Effector CD4-positive, alpha-beta T cell (primary cell): Measurements from ENCODE around the gene CENPV.
"Not testable (repeated sequence)": the region's sequence is repeated elsewhere in the genome, so short reads cannot be mapped to it uniquely, and the experiment has no call there.

Experiments
- DNase-seq: peaks from one replicate; pipeline ENCODE4 v3.0.0-alpha.2; 2020

The CENPV gene

DNA sequence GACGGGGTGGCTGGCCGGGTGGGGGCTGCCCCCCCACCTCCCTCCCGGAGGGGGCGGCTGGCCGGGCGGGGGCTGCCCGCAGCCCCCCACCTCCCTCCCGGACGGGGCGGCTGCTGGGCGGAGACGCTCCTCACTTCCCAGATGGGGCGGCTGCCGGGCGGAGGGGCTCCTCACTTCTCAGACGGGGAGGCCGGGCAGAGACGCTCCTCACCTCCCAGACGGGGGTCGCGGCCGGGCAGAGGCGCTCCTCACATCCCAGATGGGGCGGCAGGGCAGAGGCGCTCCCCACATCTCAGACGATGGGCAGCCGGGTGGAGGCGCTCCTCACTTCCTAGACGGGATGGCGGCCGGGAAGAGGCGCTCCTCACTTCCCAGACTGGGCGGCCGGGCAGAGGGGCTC, 41.2 kb downstream of the CENPV start:
- DNase-seq: not testable (repeated sequence)

DNA sequence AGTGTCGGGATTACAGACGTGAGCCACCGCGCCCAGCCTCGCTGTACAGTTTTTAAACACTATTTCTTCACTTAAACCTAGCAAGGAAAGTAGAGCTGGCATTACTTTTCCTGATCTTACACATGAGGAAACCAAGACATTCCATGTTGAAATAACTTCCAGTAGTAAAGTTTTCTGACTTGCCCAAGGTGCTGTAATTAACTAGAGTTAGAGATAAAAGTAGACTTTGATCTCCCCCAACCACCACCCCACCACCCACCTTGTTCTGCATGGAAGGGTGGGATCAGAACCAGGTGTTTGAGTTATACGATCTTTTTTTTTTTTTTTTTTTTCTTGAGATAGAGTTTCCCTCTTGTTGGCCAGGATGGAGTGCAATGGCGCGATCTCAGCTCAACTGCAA, 47.1 kb downstream of the CENPV start:
- no peak for DNase-seq

DNA sequence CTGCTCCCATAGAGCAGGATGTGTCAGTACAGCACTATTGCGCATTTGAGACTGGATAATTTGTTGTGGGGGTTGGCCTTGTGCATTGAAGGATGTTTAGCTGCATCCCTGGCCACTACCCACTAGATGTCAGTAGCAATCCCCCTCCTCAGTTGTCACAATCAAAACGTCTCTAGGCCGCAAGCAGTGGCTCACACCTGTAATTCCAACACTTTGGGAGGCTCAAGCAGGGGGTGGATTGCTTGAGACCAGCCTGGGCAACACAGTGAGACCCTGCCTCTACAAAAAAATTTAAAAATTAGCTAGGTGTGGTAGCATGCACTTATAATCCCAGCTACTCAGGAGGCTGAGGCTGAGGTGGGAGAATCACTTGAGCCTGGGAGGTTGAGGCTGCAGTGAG, 48.4 kb downstream of the CENPV start:
- DNase-seq: no peak

- DNase-seq: no peak
Measured at GRCh38 chr17:16302856-16303255, 50.4 kb downstream of the CENPV start.

DNA sequence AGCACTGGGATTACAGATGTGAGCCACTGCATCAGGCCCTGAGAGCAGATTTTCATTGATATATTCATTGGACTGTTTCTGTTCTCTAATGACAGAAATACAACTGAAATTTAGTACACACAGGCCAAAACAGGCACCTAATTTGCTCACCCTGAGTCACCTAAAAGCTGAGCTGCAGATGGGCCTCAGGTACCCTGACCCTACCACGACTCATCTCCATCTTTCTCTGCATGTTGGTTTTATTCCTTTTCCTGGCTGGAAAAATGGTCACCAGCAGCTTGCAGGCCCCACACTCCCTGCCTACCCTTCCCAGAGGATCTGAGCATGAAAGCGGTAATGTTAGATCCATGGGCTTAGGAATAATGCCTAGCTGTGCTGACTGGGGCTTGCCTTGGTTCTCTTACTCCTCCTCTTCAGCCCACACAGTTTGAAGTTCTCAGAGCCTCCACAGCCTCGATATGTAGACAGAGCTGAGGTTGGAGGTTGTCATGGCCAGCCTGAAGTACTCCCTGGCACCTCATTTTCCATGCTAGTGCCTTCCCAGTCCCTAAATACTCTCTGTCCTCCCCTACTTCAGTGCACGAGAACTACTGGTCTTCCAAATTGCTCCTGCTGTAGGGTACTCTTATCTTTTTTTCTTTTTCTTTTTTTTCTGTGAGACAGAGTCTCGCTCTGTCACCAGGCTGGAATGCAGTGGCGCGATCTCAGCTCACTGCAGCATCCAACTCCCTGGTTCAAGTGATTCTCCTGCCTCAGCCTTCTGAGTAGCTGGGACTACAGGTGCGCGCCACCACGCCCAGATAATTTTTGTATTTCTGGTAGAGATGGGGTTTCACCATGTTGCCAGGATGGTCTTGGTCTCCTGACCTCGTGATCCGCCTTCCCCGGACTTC, 51.1 kb downstream of the CENPV start:
- DNase-seq: no peak

DNA sequence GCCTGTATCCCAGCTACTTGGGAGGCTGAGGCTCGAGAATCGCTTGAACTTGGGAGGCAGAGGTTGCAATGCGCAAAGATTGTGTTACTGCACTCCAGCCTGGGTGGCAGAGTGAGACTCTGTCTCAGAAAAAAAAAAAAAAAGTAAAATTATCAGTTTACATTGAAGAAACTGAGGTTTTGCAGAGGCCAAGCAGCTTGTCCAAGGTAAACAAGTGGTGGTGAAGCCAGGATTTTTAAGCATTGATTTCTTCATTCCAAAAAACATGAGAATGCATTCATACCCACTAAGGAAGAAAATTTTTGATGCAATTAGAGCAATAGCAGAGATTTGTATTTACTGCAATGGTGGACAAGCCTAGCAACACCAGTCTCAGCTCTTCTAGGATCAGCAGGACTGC, 52.7 kb downstream of the CENPV start:
- no peak for DNase-seq

DNA sequence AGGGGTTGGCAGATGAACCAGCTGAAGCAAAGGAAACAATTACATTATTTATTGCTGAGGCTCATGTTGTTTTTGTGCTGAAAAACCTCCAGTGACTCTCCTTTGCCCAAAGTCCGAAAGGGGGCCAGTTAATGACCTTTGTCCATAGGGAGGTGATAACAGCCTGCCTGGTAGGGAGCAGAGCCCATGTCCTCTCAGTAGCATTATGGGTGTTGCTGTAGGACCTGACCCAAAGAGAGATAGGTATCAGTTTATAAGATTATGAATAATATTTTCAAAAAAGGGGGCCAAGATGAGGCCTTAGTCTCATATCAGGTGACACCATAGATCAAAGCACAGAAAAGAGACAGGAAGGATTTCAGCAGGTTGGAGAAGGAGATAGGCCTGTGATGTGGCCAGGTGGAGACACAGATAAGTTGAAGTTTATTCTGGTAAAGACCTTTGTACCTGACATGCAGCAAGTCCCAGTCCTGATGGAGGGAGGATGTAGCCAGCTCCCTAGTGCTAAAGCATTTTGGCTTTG, 55.1 kb downstream of the CENPV start:
- DNase-seq: no peak

DNA sequence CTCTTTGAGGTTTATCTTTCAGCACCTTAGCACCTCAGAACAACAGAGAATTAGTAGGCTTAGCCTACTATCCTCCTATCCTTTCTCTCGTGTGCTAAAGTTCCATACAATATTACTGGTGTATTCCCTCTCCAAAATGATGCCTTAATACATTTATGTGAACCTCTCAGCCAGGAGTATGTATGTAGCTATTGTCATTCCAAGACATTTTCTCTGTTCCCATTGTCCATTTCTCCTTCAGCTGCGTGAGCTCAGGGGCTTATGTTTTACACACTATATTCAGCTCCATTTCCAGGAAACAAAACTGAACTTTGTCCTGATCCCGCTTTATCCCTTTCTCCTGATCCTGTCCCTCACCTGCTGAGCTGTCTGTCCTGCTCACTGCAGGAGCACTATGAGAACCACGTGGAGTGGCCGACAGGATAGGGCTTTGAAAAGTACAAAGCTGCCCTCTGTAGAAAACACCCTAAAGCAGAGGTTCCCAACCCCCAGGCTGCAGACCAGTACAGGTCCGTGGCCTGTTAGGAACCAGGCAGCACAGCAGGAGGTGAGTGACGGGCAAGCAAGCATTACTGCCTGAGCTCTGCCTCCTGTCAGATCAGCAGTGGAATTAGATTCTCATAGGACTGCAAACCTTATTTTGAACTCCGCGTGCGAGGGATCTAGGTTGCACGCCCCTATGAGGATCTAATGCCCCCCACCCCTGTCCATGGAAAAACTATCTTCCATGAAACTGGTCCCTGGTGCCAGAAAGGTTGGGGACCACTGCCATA, 55.7 kb downstream of the CENPV start:
- no peak for DNase-seq

- not testable (repeated sequence) for DNase-seq
Measured at GRCh38 chr17:16296072-16296471, 57.2 kb downstream of the CENPV start.

- no peak for DNase-seq
Measured at GRCh38 chr17:16294560-16294959, 58.7 kb downstream of the CENPV start.

DNA sequence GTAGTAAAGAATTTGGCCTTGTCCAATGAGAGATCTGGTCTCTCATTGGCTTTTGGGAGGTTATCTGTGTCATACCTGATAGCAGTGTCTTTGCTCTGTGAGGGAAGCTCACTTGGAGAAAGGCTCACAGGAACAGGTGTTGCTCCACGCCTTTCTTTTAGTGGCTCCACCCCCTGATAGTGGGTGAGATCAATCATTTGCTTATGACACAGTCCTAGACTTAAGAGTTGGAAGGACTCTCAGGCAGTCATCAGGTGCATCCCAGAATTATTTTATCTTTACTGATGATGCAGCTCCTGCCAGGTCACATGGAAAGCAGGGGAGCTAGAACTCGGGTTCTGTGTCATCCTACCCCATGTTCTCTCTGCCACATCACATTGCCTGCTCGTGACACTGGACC, 59.3 kb downstream of the CENPV start:
- DNase-seq: no peak
